Purkinje cell (primary cell): ENCODE data around the gene WDR37. TPM values are rescaled to one million over a fixed set of nuclear protein-coding genes. Genes with fewer than 3 reads are reported as not detected.

Experiments
- polyA plus RNA-seq: library from polyadenylated mRNA; unstranded; fragments of >200 nt; fragmentation: Nextera tagmentation; gene quantifications from 2 replicates; pipeline ENCODE4 v1.2.1, GENCODE V29; 2014

Gene WDR37, protein sequence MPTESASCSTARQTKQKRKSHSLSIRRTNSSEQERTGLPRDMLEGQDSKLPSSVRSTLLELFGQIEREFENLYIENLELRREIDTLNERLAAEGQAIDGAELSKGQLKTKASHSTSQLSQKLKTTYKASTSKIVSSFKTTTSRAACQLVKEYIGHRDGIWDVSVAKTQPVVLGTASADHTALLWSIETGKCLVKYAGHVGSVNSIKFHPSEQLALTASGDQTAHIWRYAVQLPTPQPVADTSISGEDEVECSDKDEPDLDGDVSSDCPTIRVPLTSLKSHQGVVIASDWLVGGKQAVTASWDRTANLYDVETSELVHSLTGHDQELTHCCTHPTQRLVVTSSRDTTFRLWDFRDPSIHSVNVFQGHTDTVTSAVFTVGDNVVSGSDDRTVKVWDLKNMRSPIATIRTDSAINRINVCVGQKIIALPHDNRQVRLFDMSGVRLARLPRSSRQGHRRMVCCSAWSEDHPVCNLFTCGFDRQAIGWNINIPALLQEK
- polyA plus RNA-seq = 6.4 and 7.7 TPM in 2 replicates

DNA sequence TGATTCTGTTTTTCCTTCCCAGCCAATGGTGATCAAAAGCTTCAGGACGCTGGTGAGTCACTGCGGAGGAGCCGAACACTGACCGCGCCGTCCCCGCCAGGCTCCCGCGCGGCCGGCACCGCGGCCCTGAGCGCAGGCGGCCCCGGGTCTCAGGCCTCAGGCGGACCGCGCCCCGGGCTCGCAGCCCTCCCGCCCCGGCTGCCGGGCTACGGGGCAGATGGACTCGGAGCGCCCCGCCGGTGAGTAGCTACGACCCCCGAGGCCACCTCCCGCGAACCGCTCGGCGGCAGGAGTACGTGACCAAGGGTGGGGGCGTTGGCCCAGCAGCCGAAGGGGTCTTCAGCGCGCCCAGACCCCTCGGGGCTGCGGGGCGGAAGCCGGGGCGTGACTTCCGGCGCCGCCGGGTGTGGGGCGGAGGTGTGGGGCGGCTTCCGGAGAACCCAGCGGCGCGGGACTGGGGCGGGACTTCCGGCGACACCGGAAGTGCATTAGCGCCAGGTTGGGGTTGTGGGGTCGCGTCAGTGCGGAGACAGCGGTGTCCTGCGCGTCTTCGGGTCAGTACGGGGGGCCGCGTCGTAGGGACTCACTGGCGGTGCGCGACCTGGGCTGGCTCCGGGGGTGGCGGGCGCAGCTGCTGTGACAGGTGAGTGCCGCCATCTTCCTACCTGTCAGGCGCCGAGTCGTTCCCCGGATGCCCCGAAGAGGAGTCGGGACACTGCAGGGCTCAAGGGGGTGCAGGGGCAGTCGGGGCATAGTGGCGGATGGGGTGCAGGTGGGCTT is at the start of gene WDR37:
Gene WDR37, plus strand, starts transcription at position 60 of the 780 bp plus-strand sequence. CDS start 15,771 bp downstream, outside the sequence.

DNA sequence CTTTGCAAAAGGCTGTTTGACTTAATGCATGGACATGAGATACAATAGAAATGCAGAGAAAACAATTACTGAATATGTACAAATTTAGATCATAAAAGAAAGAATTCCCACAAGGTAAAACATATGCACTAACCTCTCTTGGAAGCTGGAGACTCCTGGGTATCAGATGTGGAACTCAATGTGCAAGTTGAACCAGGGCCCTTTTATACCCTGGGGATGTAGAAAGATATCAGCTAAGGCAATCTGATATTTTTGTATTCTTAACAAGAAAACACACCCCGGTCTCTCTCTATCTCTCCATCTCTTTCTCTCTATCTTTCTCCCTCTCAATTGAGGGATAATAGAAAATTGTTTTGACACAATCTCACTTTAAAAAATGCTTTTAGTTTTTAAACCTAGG is 30.5 kb upstream of the WDR37 start, which contains the start of gene IDI2:
Gene IDI2, minus strand, starts transcription at position 177 of the 400 bp plus-strand sequence. CDS start 1,136 bp downstream, outside the sequence.

DNA sequence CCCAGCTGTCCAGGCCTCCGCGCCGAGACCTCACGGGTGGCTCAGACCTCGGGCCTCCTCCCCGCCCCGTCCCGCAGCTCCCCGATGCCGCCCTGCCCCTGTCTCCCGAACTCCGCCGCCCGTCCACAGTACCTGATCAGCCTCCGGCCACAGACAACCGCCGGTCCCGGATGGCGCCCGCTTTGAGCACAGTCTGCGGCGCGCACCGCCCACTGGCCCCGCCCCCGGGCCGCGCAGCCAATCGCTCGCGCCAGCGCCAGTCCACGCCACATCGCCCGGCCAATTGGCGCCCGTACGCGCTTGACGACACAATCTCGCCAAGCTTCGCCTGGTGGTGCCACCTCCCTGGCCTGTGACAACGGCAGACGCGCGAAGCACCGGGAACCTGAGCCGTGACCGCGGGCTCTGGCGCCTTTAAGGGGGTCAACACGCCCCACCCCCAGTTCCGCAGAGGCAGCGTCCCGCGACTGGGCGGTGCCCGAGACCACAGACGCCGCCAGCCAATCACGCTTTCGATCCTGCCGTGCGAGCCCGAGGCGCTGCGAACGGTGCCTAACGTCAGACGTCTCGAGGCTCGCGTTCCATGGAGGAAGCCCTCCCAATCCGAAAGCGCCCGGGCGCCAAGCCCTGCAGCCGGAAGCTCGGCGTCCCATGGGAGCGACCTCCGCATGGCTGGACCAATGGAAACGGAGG is 7.3 kb upstream of the WDR37 start, which contains the start of gene IDI1:
Gene IDI1, minus strand, starts transcription at position 388 of the 693 bp plus-strand sequence. Its CDS starts 116 bp downstream, at position 272.

Other genes starting within 250 kb of the WDR37 start
- 10.8 and 11.4 TPM in 2 replicates for gene LARP4B, start 124.7 kb upstream of the WDR37 start, polyA plus RNA-seq
- gene GTPBP4, start 68.0 kb upstream of the WDR37 start, polyA plus RNA-seq = 22.2 and 45.6 TPM in 2 replicates
- not detected in 2 replicates for gene IDI2, start 30.5 kb upstream of the WDR37 start, polyA plus RNA-seq
- 73.1 and 117 TPM in 2 replicates for gene IDI1, start 7.3 kb upstream of the WDR37 start, polyA plus RNA-seq